AG09319 (cell line): Measurements from ENCODE around the gene RCSD1.

Source experiments
- DNase-seq: peaks from one replicate; pipeline ENCODE4 v3.0.0-alpha.2; 2010; ENCODE audit warnings: low read depth; ENCODE audit errors: extremely low read depth
- CTCF ChIP-seq: IDR thresholded peaks from 2 replicates; pipeline ENCODE4 v1.5.1; 2011; ENCODE audit warnings: low read depth, mild to moderate bottlenecking, inconsistent platforms, low read length, moderate library complexity

The RCSD1 gene

GRCh38 chr1:167629681-167630567 lies at the start of gene RCSD1:
RCSD1 (plus strand) TSS chr1:167630232; CDS start chr1:167630424, 192 bp downstream.
- DNase-seq, result no peak
- TF ChIP-seq CTCF, result no peak

GRCh38 chr1:167582064-167582463 lies 48.0 kb upstream of the RCSD1 start:
- DNase-seq, result no peak
- no peak for TF ChIP-seq CTCF

- no peak for TF ChIP-seq CTCF
Observed at GRCh38 chr1:167582722-167583121, 47.3 kb upstream of the RCSD1 start.

GRCh38 chr1:167584581-167584980 lies 45.5 kb upstream of the RCSD1 start:
- TF ChIP-seq CTCF, result no peak
- DNase-seq, result no peak

More at GRCh38 chr1:167582722-167583121, 47.3 kb upstream of the RCSD1 start:
- DNase-seq, result no peak

- TF ChIP-seq CTCF, result no peak
- DNase-seq, result no peak
Observed at GRCh38 chr1:167587342-167587741, 42.7 kb upstream of the RCSD1 start.

- TF ChIP-seq CTCF, result no peak
Observed at GRCh38 chr1:167587872-167588271, 42.2 kb upstream of the RCSD1 start.

GRCh38 chr1:167588361-167588760 lies 41.7 kb upstream of the RCSD1 start:
- DNase-seq, result no peak
- TF ChIP-seq CTCF, result no peak

More at GRCh38 chr1:167587872-167588271, 42.2 kb upstream of the RCSD1 start:
- DNase-seq, result no peak
